HepG2 (cell line): Measurements from ENCODE around the gene CCS. TPM values are rescaled to one million over a fixed set of nuclear protein-coding genes. Genes with fewer than 3 reads are reported as not detected.
A peak's percentile ranks its signal among the peaks of the same experiment; 100 is the strongest.

Source experiments
- FOXC1 ChIP-seq: sonication (generic); formaldehyde crosslinking; IDR thresholded peaks from 2 replicates; pipeline ENCODE4 v1.8.0; 2022; ENCODE audit warnings: mild to moderate bottlenecking, missing genetic modification reagents, borderline replicate concordance
- FOXP4 ChIP-seq: sonication (generic); formaldehyde crosslinking; IDR thresholded peaks from 2 replicates; pipeline ENCODE4 v1.4.0; 2020; ENCODE audit warnings: missing genetic modification reagents
- HNRNPLL ChIP-seq: fragments of 200-400 bp; formaldehyde crosslinking; IDR thresholded peaks from 2 replicates; pipeline ENCODE4 v1.6.1; 2017; ENCODE audit warnings: mild to moderate bottlenecking, low read depth, low read length; ENCODE audit not compliant: poor library complexity, severe bottlenecking
- IRF2 ChIP-seq: IDR thresholded peaks from 2 replicates; pipeline ENCODE4 v1.6.1; 2018; ENCODE audit warnings: missing genetic modification reagents, missing compliant biosample characterization
- KIAA2018 ChIP-seq: sonication (generic); formaldehyde crosslinking; IDR thresholded peaks from 2 replicates; pipeline ENCODE4 v1.5.0; 2020; ENCODE audit warnings: mild to moderate bottlenecking, missing genetic modification reagents, borderline replicate concordance
- NR2F1 ChIP-seq, 2 experiments: fragments of 450-650 bp in 1 of 2; formaldehyde crosslinking in 1 of 2; IDR thresholded peaks; 2 replicates each; pipeline versions ENCODE4 v1.5.0 to v1.6.1; 2016 to 2020; ENCODE audit warnings: mild to moderate bottlenecking in 1 of 2, missing compliant biosample characterization in 1 of 2, missing genetic modification reagents in 1 of 2, moderate library complexity in 1 of 2
- NR2F2 ChIP-seq: IDR thresholded peaks from 2 replicates; pipeline ENCODE4 v1.6.1; 2012; ENCODE audit warnings: low read depth, inconsistent platforms, borderline replicate concordance
- ONECUT2 ChIP-seq: sonication (generic); formaldehyde crosslinking; IDR thresholded peaks from 2 replicates; pipeline ENCODE4 v1.4.0; 2020; ENCODE audit warnings: missing genetic modification reagents
- PBX3 ChIP-seq: sonication (generic); formaldehyde crosslinking; IDR thresholded peaks from 2 replicates; pipeline ENCODE4 v1.8.1; 2023; ENCODE audit warnings: missing genetic modification reagents, inconsistent platforms, borderline replicate concordance
- POLR2A ChIP-seq, 2 experiments: IDR thresholded peaks; 2 replicates each; pipeline ENCODE4 v1.6.1; 2011; ENCODE audit warnings: low read depth in 2 of 2, low read length in 2 of 2, mild to moderate bottlenecking in 1 of 2, moderate library complexity in 1 of 2; ENCODE audit not compliant: insufficient read depth in 1 of 2
- RBM22 ChIP-seq: fragments of 200-400 bp; formaldehyde crosslinking; optimal IDR thresholded peaks from 2 replicates; pipeline ENCODE3; 2017; ENCODE audit warnings: mild to moderate bottlenecking, low read length, moderate library complexity
- SP5 ChIP-seq: IDR thresholded peaks from 2 replicates; pipeline ENCODE4 v1.6.1; 2016; ENCODE audit warnings: low read depth, borderline replicate concordance
- ZNF282 ChIP-seq: fragments of 450-650 bp; IDR thresholded peaks from 2 replicates; pipeline ENCODE4 v1.6.1; 2018; ENCODE audit not compliant: partially characterized antibody
- ZNF33A ChIP-seq: sonication (generic); formaldehyde crosslinking; IDR thresholded peaks from 2 replicates; pipeline ENCODE4 v1.5.1; 2020; ENCODE audit warnings: missing genetic modification reagents, mild to moderate bottlenecking, moderate library complexity, borderline replicate concordance
- ZNF430 ChIP-seq: sonication (generic); formaldehyde crosslinking; IDR thresholded peaks from 2 replicates; pipeline ENCODE4 v1.9.0; 2021; ENCODE audit warnings: mild to moderate bottlenecking, missing genetic modification reagents
- polyA plus RNA-seq, 8 experiments: library from polyadenylated mRNA; depleted of rRNA in 3 of 8; stranded (reverse) in 7 of 8; unstranded in 1 of 8; fragments of >200 nt; fragmentation: Illumina TruSeq in 4 of 8; extraction: Trizol in 4 of 8; gene quantifications; 2 replicates each; pipeline versions ENCODE4 v1.2.1 to v1.2.3, GENCODE V29; 2011 to 2016; ENCODE audit warnings: low read depth in 4 of 8, missing spikeins in 1 of 8, mixed read lengths in 1 of 8; ENCODE audit not compliant: insufficient read depth in 1 of 8
- total RNA-seq, 5 experiments: library from RNA; depleted of rRNA; stranded (reverse); fragments of >200 nt; fragmentation: Illumina TruSeq; extraction: Trizol; gene quantifications; 2 replicates each; pipeline ENCODE4 v1.2.3, GENCODE V29; 2016; ENCODE audit warnings: low read depth in 1 of 5
- TF ChIP-seq, protein P1 (sequence below): sonication (generic); formaldehyde crosslinking; IDR thresholded peaks from 2 replicates; pipeline ENCODE4 v1.5.0; 2020; ENCODE audit warnings: missing genetic modification reagents, mild to moderate bottlenecking, borderline replicate concordance

The CCS gene
- total and polyA plus RNA-seq, 2 of the 13 experiments (the other 11 are each of a cell fraction or from before 2014, with no cell fraction given), result 25.4 to 44.6 TPM

DNA sequence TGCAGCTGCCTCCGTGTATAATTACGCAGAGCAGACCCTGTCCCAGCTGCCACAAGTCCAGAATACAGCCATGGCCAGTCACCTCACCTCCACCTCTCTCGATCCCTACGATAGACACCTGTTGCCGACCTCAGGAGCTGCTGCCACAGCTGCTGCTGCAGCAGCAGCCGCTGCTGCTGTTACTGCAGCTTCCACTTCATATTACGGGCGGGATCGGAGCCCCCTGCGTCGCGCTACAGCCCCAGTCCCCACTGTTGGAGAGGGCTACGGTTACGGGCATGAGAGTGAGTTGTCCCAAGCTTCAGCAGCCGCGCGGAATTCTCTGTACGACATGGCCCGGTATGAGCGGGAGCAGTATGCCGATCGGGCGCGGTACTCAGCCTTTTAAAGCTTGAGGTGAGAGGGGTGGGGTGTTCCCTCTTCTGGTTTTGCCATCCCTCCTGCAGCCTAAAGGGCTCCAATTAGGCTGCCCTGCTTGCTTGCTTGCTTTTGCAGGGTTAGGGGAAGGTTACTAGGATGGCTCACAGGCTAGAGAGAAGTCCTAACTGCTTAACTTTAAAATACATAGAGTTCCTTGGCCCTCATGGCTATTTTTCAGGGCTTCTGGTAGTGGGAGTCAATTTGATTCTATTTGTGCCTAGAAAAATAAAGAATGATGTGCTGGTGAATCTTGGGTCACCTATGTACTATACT lies 50.9 kb downstream of the CCS start (continued):
- TF ChIP-seq, protein P1, sequence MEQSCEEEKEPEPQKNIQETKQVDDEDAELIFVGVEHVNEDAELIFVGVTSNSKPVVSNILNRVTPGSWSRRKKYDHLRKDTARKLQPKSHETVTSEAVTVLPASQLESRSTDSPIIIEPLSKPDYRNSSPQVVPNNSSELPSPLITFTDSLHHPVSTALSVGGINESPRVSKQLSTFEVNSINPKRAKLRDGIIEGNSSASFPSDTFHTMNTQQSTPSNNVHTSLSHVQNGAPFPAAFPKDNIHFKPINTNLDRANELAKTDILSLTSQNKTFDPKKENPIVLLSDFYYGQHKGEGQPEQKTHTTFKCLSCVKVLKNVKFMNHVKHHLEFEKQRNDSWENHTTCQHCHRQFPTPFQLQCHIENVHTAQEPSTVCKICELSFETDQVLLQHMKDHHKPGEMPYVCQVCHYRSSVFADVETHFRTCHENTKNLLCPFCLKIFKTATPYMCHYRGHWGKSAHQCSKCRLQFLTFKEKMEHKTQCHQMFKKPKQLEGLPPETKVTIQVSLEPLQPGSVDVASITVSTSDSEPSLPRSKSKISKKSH (CRISPR knock-in tag), result no peak
- TF ChIP-seq NR2F2 (no peak), RBM22 (peak; percentile 60), ZNF282 (no peak), KIAA2018 (no peak), POLR2A (IDR thresholded peaks at IDR 0.05; ENCODE audit: insufficient read depth in 1 of 2, low read depth in 2 of 2, low read length in 2 of 2) (peak in 1 of 2 experiments; percentile 33; a peak in 2 of 4 replicates), HNRNPLL (peak; percentile 23), SP5 (CRISPR knock-in tag) (no peak), ONECUT2 (CRISPR knock-in tag) (no peak), IRF2 (CRISPR knock-in tag) (no peak), NR2F1 (CRISPR knock-in tag; IDR thresholded peaks at IDR 0.05) (no peak), PBX3 (CRISPR knock-in tag) (no peak), ZNF430 (CRISPR knock-in tag) (no peak), FOXC1 (CRISPR knock-in tag) (no peak), ZNF33A (CRISPR knock-in tag) (no peak), FOXP4 (CRISPR knock-in tag) (no peak)
